K562 (cell line): ENCODE measurements around the gene PIGQ. TPM values are rescaled to one million over a fixed set of nuclear protein-coding genes. Genes with fewer than 3 reads are reported as not detected.

Experiments
- ATAC-seq: fragments of 200-7000 bp; cut with Tn5 transposase; 3 replicates; pipeline ENCODE4 v1.9.1; 2020; ENCODE audit warnings: moderate library complexity
- BruUV-seq: library from RNA; stranded (reverse); fragments of 400-500 nt; replicated peaks from 2 replicates; lab custom pipeline; 2021; lab: Mats Ljungman, UMichigan
- CTCF ChIA-PET: fragments of 300-600 bp; formaldehyde crosslinking; extraction: SDS; loops from one replicate; lab custom pipeline; 2021; ENCODE audit warnings: low intra/inter-chr PET ratio; lab: Yijun Ruan, JAX
- POLR2A ChIA-PET: fragments of 300-600, 350-650 bp; sonication (Branson Sonifier 250); formaldehyde crosslinking; extraction: SDS; loops from one replicate; lab custom pipeline; 2021; ENCODE audit warnings: antibody characterized with exemption, inconsistent platforms; lab: Yijun Ruan, JAX
- DNase-seq, 4 experiments: peaks; one replicate each; pipeline versions ENCODE4 v3.0.0 to v3.0.0-alpha.2; 2011 to 2018; ENCODE audit warnings: low spot score in 3 of 4, mixed read lengths in 3 of 4; ENCODE audit errors: extremely low read depth in 1 of 4
- FAIRE-seq: peaks from 2 replicates; lab custom pipeline; 2011; peaks lifted over from hg19 to GRCh38; lab: Jason Lieb, UNC
- H2AFZ ChIP-seq: 2 replicates; pipeline ENCODE4 v1.6.0; 2011; ENCODE audit warnings: low read depth, low read length, control low read depth, inconsistent platforms
- H3K27ac ChIP-seq: fragments of 200-600 bp; 3 replicates; pipeline ENCODE4 v1.8.0; 2011; ENCODE audit warnings: low read depth, mild to moderate bottlenecking, control low read depth, inconsistent platforms, low read length, moderate library complexity, mixed read lengths; ENCODE audit errors: extremely low read depth
- H3K27me3 ChIP-seq, 2 experiments: fragments of 300-600 bp in 1 of 2; 2 replicates in 1 of 2; 3 replicates in 1 of 2; pipeline versions ENCODE4 v1.6.0 to v1.8.0; 2011; ENCODE audit warnings: inconsistent platforms in 2 of 2, low read length in 2 of 2, mild to moderate bottlenecking in 1 of 2, mixed read lengths in 1 of 2, moderate library complexity in 1 of 2; ENCODE audit not compliant: control insufficient read depth in 2 of 2, insufficient read depth in 2 of 2
- H3K36me3 ChIP-seq: fragments of 300-600 bp; 3 replicates; pipeline ENCODE4 v1.8.0; 2011; ENCODE audit warnings: mild to moderate bottlenecking, low read length, inconsistent platforms; ENCODE audit not compliant: control insufficient read depth, insufficient read depth
- H3K4me1 ChIP-seq, 2 experiments: fragments of 200-600 bp in 1 of 2; replicated peaks in 1 of 2; 2 replicates in 1 of 2; 3 replicates in 1 of 2; pipeline versions ENCODE4 v1.5.1 to v1.8.0; 2011; ENCODE audit warnings: inconsistent platforms in 2 of 2, low read length in 2 of 2, mild to moderate bottlenecking in 1 of 2, mixed read lengths in 1 of 2, moderate library complexity in 1 of 2; ENCODE audit not compliant: control insufficient read depth in 2 of 2, insufficient read depth in 2 of 2
- H3K4me2 ChIP-seq: 2 replicates; pipeline ENCODE4 v1.6.1; 2011; ENCODE audit warnings: low read length, control low read depth, inconsistent platforms, mixed read lengths; ENCODE audit not compliant: insufficient read depth
- H3K4me3 ChIP-seq: fragments of 200-600 bp; sonication (generic), shearing (Covaris generic); 2 replicates; pipeline ENCODE4 v1.5.1; 2016; ENCODE audit warnings: control low read depth, inconsistent platforms
- H3K79me2 ChIP-seq: fragments of 200-600 bp; 3 replicates; pipeline ENCODE4 v1.8.0; 2011; ENCODE audit warnings: low read length, inconsistent platforms; ENCODE audit not compliant: control insufficient read depth, insufficient read depth
- H3K9ac ChIP-seq, 2 experiments: 2 replicates each; pipeline versions ENCODE4 v1.6.0 to v1.6.1; 2011; ENCODE audit warnings: low read depth in 2 of 2, low read length in 2 of 2, control low read depth in 1 of 2, inconsistent platforms in 1 of 2, mild to moderate bottlenecking in 1 of 2, mixed read lengths in 1 of 2; ENCODE audit not compliant: insufficient read depth in 1 of 2
- H3K9me1 ChIP-seq: one replicate; pipeline ENCODE4 v1.6.0; 2011; ENCODE audit warnings: inconsistent platforms, mild to moderate bottlenecking, low read length, moderate library complexity; ENCODE audit not compliant: control insufficient read depth, insufficient read depth
- H3K9me3 ChIP-seq: replicated peaks from 2 replicates; pipeline ENCODE4 v1.5.1; 2011; ENCODE audit warnings: low read depth, low read length, inconsistent platforms; ENCODE audit not compliant: control insufficient read depth, insufficient read depth
- H4K20me1 ChIP-seq: replicated peaks from 2 replicates; pipeline ENCODE4 v1.6.1; 2011; ENCODE audit warnings: low read length, inconsistent platforms, mixed read lengths; ENCODE audit not compliant: control insufficient read depth, insufficient read depth
- BRD9 ChIP-seq: fragments of 450-650 bp; IDR thresholded peaks from 2 replicates; pipeline ENCODE4 v1.6.1; 2018; ENCODE audit warnings: low read depth; ENCODE audit not compliant: partially characterized antibody
- POLR2G ChIP-seq: fragments of 200-400 bp; formaldehyde crosslinking; IDR thresholded peaks from 2 replicates; pipeline ENCODE4 v1.6.1; 2017; ENCODE audit warnings: low read depth, mild to moderate bottlenecking, antibody characterized with exemption, low read length, moderate library complexity
- RBM22 ChIP-seq: fragments of 200-400 bp; formaldehyde crosslinking; IDR thresholded peaks from 2 replicates; pipeline ENCODE4 v1.6.1; 2018; ENCODE audit warnings: low read length, low read depth; ENCODE audit not compliant: poor library complexity, severe bottlenecking
- VEZF1 ChIP-seq: fragments of 200-800 bp; sonication (Bioruptor generic); IDR thresholded peaks from 2 replicates; pipeline ENCODE4 v1.6.1; 2017; ENCODE audit warnings: missing genetic modification characterization, missing compliant biosample characterization
- WGBS: fragments of 100-300 bp; shearing (Covaris generic); methylation state at CpG from one replicate; pipeline ENCODE4 v1.1.6; 2016; ENCODE audit warnings: low coverage, mixed read lengths; ENCODE audit not compliant: insufficient coverage; ENCODE audit errors: missing lambda C conversion rate; 5-methylcytosine and 5-hydroxymethylcytosine counted together
- in situ Hi-C: fragments of 300-500 bp; cut with MboI; formaldehyde crosslinking; loops from 4 replicates; pipeline ENCODE4 v1.15.0; 2018; ENCODE audit warnings: inconsistent platforms, mixed read lengths
- intact Hi-C: fragments of 100-400 bp; cut with micrococcal nuclease; formaldehyde crosslinking; loops from 2 replicates; pipeline ENCODE4 v1.14.2; 2022
- polyA plus RNA-seq, 8 experiments: library from polyadenylated mRNA; depleted of rRNA in 4 of 8; stranded (reverse) in 5 of 8; unstranded in 3 of 8; fragments of >200 nt; fragmentation: Nextera tagmentation in 2 of 8; fragmentation: Illumina TruSeq in 1 of 8; extraction: Ambion mirVana in 2 of 8; extraction: Trizol in 1 of 8; gene quantifications; 2 replicates each; pipeline versions ENCODE4 v1.2.1 to v1.2.3, GENCODE V29; 2011 to 2014; ENCODE audit warnings: inconsistent platforms in 1 of 8, missing spikeins in 1 of 8
- total RNA-seq, 7 experiments: library from RNA; depleted of rRNA in 6 of 7; stranded (reverse); fragments of >200 nt in 6 of 7; fragmentation: Illumina TruSeq in 2 of 7; extraction: Trizol in 2 of 7; gene quantifications; 2 replicates each; pipeline versions ENCODE4 v1.2.1 to v1.2.3, GENCODE V29; 2011 to 2021; ENCODE audit warnings: low replicate concordance in 1 of 7

PIGQ gene
- total and polyA plus RNA-seq, 9 of the 15 experiments (the other 6 are each of a cell fraction or from before 2014, with no cell fraction given), result 0.20 to 49.6 (median 11.7) TPM

DNA sequence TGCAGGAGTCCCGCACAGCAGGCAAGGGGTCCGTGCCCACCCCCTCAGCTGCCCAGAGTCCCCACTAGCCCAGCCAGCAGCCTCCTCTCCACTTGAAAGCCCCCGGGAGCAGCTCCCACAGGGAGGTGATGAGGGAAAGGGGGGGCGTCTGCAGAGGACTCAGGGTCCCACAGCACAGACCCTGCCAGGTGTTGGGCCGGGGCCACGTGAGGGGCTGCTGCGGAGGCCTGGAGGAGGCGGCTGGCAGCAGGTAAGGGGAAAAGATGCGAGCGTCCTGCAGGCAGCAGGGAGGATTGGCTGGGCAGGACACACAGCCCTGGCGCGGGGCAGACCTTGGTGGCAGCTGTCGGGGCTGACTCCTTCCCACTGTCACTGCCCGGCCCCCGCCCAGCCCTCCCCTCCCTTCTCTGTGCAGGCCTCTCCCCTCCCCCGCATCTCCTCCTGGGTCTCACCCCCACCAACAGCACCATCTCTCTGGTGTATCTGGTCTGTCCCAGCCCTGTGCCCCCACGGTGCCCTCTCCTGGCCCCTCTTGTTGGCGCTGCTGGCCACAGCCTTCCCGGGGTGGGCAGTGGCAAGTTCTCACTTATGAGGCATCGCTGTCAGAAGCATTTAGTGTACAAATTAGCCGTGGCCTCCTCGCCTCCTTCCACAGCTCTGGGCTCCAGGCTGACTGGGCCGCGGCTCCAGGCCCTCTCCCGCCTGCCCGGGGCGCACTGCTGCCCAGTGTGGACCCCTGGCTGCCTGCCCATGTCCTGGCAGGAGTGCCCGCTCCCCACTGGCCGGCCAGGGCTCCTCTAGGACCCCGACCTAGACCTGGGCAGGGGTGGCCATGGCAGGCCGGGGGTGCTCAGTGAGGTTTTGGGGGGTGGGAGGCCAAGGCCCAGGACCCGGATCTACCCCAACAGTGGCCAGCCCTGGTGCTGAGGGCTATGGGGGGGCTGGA lies 14.0 kb upstream of the PIGQ start:
- BruUV-seq, result no TSS peak

More for the DNA sequence above, 14.0 kb upstream of the PIGQ start:
- DNase-seq (no peak), FAIRE-seq (no peak), ATAC-seq (0 out of 3 replicates have a peak, but pooled peaks have one; percentile 11)
- Histone ChIP-seq H3K4me2 (no peak overlapping the region), H3K4me3 (no peak overlapping the region), H3K36me3 (peaks cover 29% of the 10 kb centered on the region; the same call in 1 of the 3 replicates), H3K4me1 (peaks cover 0 to 63% of the 10 kb centered on the region in 2 experiments; a peak in 2 of 5 replicates), H2AFZ (no peak overlapping the region), H4K20me1 (no peaks in the 10 kb centered on the region), H3K79me2 (no peaks in the 10 kb centered on the region), H3K9me3 (no peaks in the 10 kb centered on the region), H3K9me1 (no peaks in the 10 kb centered on the region), H3K27me3 (peaks cover under 1% of the 10 kb centered on the region in 2 experiments; a peak in 2 of 5 replicates), H3K27ac (no peak overlapping the region), H3K9ac (0 out of 4 replicates have a peak overlapping the region, but pooled peaks of 1 of the 2 experiments have one; percentile 35)
- in situ Hi-C loops (no loop called here), intact Hi-C loops (no loop called here)
- ChIA-PET CTCF (no interaction called here), POLR2A (interaction anchor here (0.6 to 1.0 kb wide), 2 partner anchors 11 to 168 kb away, joined by 3 read pairs; partner anchors contain the start of gene NHLRC4)
- peak; percentile 7 for TF ChIP-seq RBM22
- TF ChIP-seq BRD9, result no peak
- peak; percentile 50 for TF ChIP-seq VEZF1 (CRISPR knock-in tag)
- TF ChIP-seq POLR2G, result peak; percentile 52
- WGBS, result 78% methylated on average over 22 of the region's 32 CpGs
